ENCODE results near the gene DAB2. TPM values are rescaled to one million over a fixed set of nuclear protein-coding genes. Genes with fewer than 3 reads are reported as not detected.

Gene DAB2
- total RNA-seq, 1 donor from 2014 or later: 87.9 TPM

GRCh38 chr5:39381376-39381775 lies 43.4 kb downstream of the DAB2 start:
- no peak for DNase-seq (ENCODE audit: low spot score)

GRCh38 chr5:39379693-39380092 lies 45.1 kb downstream of the DAB2 start:
- no peak for DNase-seq (ENCODE audit: low spot score)

GRCh38 chr5:39377613-39378012 lies 47.2 kb downstream of the DAB2 start:
- no peak for DNase-seq (ENCODE audit: low spot score)

GRCh38 chr5:39376293-39376714 lies 48.5 kb downstream of the DAB2 start:
- DNase-seq (ENCODE audit: low spot score): peak; percentile 60

GRCh38 chr5:39373791-39374190 lies 51.0 kb downstream of the DAB2 start:
- DNase-seq (ENCODE audit: low spot score): no peak

GRCh38 chr5:39371367-39371635 lies 53.5 kb downstream of the DAB2 start:
- DNase-seq (ENCODE audit: low spot score): no peak

GRCh38 chr5:39370555-39371366 lies 54.0 kb downstream of the DAB2 start:
- DNase-seq (ENCODE audit: low spot score): peak; percentile 16

- no peak for DNase-seq (ENCODE audit: low spot score)
Observed at GRCh38 chr5:39369123-39369815, 55.5 kb downstream of the DAB2 start.

GRCh38 chr5:39368116-39368515 lies 56.7 kb downstream of the DAB2 start:
- no peak for DNase-seq (ENCODE audit: low spot score)

- DNase-seq (ENCODE audit: low spot score): no peak
Observed at GRCh38 chr5:39367711-39368110, 57.1 kb downstream of the DAB2 start.

GRCh38 chr5:39364367-39364766 lies 60.4 kb downstream of the DAB2 start, which contains the start of gene C9:
TSS of gene C9 (minus strand) at chr5:39364495. CDS start at chr5:39364464, 31 bp downstream.
- DNase-seq (ENCODE audit: low spot score): no peak

GRCh38 chr5:39363217-39363616 lies 61.6 kb downstream of the DAB2 start:
- DNase-seq (ENCODE audit: low spot score): no peak

GRCh38 chr5:39362646-39363045 lies 62.1 kb downstream of the DAB2 start:
- DNase-seq (ENCODE audit: low spot score): no peak

GRCh38 chr5:39361306-39361705 lies 63.5 kb downstream of the DAB2 start:
- no peak for DNase-seq (ENCODE audit: low spot score)

GRCh38 chr5:39360471-39361111 lies 64.2 kb downstream of the DAB2 start:
- no peak for DNase-seq (ENCODE audit: low spot score)

GRCh38 chr5:39356263-39356662 lies 68.5 kb downstream of the DAB2 start:
- no peak for DNase-seq (ENCODE audit: low spot score)

GRCh38 chr5:39355324-39355723 lies 69.5 kb downstream of the DAB2 start:
- no peak for DNase-seq (ENCODE audit: low spot score)

- DNase-seq (ENCODE audit: low spot score): no peak
Observed at GRCh38 chr5:39353717-39354399, 70.9 kb downstream of the DAB2 start.

- no peak for DNase-seq (ENCODE audit: low spot score)
Observed at GRCh38 chr5:39352951-39353350, 71.8 kb downstream of the DAB2 start.

GRCh38 chr5:39352170-39352569 lies 72.6 kb downstream of the DAB2 start:
- DNase-seq (ENCODE audit: low spot score): no peak

- no peak for DNase-seq (ENCODE audit: low spot score)
Observed at GRCh38 chr5:39349484-39349883, 75.3 kb downstream of the DAB2 start.

- DNase-seq (ENCODE audit: low spot score): no peak
Observed at GRCh38 chr5:39342460-39342859, 82.3 kb downstream of the DAB2 start.

Data from umbilical cord (tissue), 2 donors.